GM19372 (cell line): ENCODE measurements around the gene CAMTA1.

Source experiments
- ATAC-seq: cut with Tn5 transposase; IDR thresholded peaks from one replicate; pipeline ENCODE4 v1.9.1; 2021; ENCODE audit warnings: mild to moderate bottlenecking, low read depth, moderate library complexity; ENCODE audit not compliant: unreplicated experiment

Gene CAMTA1

DNA sequence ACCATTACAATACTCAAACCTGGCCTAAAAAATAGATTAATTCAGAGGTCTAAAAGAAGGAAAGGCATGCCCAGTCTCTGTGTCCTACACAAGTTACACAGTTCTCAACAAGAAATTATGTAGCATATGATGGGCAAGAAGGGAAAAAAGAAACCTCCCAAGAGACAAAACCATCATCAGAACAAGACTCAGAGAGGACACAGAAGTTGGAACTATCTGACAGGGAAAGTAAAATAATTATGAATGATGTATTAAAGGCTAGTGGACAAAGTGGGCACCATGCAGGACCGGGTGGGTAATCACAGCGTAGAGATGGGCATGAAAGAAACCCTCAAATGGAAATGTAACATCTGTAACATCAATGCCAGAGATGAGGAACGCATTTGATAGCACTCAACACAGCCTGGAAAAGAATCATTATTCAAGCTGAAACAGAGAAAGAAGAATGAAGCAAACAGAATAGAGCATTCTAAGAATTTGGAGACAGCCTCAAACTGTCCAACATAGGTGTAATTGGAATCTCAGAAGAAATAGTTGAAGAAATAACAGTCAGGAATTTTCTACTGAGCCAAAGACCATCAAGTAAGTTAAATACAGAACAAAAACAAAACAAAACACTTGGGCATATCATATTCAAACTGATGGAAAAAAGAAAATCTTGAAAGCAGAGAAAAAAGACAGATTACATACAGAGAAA is 1028.6 kb downstream of the CAMTA1 start:
- no peak for ATAC-seq
